AG09309 (cell line): ENCODE data around the gene THSD4.

Source experiments
- DNase-seq: peaks from one replicate; pipeline ENCODE4 v3.0.0-alpha.2; 2010; ENCODE audit warnings: low read depth
- H3K4me3 ChIP-seq: 2 replicates; pipeline ENCODE4 v1.5.1; 2011; ENCODE audit warnings: mild to moderate bottlenecking, low read depth, low read length, moderate library complexity; ENCODE audit not compliant: control insufficient read depth
- TF ChIP-seq, protein P1 (sequence below): IDR thresholded peaks from 2 replicates; pipeline ENCODE4 v1.5.1; 2011; ENCODE audit warnings: mild to moderate bottlenecking, low read depth, low read length, inconsistent platforms; ENCODE audit not compliant: insufficient read depth, control insufficient read depth; ENCODE audit errors: missing control alignments

THSD4 gene

DNA sequence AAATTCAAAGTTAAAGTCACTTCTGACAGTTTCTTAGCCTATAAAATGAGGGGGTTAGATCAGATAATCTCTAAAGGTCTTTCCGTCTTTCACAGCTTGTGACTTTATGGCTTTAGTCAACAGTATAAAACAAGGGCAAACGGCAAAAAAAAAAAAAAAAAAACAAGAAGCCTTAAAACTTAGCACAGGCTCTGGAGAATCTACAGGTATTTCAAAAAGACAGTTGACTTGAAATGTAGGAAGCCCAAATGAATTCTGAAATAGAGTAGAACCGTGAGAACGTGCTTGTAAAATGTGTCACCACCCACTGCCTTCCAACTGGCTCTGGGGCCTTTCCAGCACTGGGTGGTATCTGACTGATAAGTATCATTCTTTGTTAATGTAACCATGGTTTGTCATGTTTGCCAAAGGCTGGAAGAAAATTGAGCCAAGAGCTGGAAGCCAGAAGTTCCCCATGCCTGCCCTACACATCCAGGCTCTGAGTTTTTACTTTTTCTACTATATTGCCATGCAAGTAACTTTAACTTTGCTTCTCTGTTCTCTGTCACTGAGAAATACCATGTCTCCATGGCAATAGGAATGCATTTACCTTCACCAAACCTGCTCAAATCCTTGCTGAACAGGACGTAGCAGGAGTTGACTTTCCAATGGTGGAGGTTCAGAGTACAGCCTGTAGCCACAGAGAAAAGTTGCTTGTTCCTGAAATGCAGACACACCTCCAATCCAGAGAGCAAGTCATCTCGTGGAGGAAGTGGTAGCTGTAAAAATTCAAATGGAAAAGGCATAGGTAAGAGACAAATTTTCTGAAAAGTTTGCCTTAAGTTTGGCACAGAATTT, 35.8 kb upstream of the THSD4 start:
- H3K4me3 ChIP-seq: no peak overlapping the region
- TF ChIP-seq, protein P1, sequence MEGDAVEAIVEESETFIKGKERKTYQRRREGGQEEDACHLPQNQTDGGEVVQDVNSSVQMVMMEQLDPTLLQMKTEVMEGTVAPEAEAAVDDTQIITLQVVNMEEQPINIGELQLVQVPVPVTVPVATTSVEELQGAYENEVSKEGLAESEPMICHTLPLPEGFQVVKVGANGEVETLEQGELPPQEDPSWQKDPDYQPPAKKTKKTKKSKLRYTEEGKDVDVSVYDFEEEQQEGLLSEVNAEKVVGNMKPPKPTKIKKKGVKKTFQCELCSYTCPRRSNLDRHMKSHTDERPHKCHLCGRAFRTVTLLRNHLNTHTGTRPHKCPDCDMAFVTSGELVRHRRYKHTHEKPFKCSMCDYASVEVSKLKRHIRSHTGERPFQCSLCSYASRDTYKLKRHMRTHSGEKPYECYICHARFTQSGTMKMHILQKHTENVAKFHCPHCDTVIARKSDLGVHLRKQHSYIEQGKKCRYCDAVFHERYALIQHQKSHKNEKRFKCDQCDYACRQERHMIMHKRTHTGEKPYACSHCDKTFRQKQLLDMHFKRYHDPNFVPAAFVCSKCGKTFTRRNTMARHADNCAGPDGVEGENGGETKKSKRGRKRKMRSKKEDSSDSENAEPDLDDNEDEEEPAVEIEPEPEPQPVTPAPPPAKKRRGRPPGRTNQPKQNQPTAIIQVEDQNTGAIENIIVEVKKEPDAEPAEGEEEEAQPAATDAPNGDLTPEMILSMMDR: no peak
- DNase-seq: peak; percentile 88

DNA sequence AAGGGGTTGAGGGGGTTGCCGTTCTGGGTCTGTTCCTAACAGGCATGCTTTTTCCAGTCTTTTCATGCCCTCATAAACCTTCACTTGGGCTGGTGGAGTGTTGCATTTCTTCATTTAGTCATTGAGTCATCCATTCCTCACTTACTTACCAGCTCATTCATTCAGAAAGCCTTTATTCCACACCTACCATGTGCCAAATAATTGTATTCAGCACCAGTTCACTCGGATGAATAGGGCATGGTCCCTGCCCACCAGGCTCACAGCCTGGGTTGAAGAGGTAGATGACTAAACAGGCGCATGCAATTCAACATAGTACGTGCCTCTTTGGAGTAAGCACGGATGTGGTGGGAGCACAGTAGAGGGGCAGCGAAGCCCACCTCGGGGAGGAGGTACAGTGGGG, 35.1 kb upstream of the THSD4 start:
- no peak overlapping the region for H3K4me3 ChIP-seq
- no peak for DNase-seq

DNA sequence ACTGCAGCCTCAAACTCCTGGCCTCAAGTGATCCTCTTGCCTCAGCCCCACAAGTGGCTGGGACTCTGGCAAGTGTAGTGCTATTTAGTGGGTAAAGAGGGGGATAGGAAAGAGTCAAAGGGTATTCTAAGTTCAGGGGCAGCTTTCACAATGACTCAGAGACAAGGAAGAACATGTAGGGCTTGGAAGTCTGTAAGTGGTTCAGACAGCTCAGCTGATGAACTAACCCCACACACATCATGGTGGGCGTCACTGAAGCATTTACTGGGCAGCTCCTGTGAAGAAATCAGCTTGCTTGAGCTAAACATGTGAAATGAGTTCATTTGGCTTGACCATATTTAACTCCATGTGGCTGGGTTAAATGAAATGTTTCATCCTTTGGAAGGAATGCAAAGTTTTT, 34.6 kb upstream of the THSD4 start:
- peak; percentile 93 for DNase-seq
- TF ChIP-seq, protein P1: no peak
- no peak overlapping the region for H3K4me3 ChIP-seq

More for the DNA sequence above, 35.1 kb upstream of the THSD4 start:
- TF ChIP-seq, protein P1: no peak

DNA sequence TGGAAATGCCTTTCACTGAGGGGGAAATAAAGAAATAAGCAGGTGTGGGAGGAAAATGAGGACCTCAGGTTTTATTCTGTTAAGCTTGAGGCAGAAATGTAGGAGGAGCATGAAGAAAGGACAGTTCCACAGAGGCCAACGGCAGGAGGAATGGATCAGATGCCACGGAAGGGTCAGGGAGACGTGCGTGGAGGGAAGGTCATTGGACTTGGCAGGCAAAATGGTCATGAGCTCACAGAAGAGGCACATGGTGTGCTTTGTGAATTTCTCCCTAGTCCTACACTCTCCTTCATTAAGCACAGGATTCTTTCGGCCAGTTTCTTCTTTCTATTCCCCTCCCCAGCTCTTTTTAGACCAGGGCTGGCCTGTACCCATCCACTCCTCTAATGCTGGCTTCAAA, 32.5 kb upstream of the THSD4 start:
- TF ChIP-seq, protein P1: no peak
- no peak for DNase-seq
- no peak overlapping the region for H3K4me3 ChIP-seq

DNA sequence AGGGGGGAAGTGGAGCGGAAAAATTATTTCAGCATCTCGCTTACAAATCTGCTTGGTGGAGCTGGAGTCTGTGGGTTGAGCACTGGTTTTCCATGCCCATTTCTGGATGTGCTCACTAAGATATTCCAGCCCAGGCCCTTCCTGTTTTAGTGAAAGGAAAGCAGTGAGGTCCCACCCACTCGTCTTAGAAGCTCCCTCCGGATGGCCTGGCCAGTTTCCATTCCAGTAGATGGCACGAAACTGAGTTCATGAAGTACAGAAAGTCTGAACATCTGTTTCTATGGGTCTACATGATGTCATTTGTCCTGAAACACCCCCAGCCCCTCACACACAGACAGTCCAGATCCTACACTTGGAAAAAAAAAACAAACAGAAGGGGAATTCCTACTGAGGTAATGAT, 31.9 kb upstream of the THSD4 start:
- DNase-seq: peak; percentile 91
- no peak overlapping the region for H3K4me3 ChIP-seq
- TF ChIP-seq, protein P1: no peak

DNA sequence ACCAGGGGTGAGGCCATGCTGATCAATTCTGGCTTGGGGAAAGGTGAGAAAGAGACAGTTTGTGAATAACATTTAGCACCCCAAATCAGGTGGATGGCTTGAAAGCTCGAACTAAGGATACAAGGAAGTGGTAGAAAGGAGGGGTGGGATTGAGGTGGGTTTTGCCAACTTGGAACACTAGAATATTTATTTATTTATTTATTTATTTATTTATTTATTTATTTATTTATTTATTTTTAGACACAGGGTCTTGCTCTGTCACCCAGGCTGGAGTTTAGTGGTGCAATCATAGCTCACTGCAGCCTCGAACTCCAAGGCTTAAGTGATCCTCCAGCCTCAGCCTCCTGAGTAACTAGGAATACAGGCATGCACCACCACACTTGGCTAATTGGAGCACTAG, 31.0 kb upstream of the THSD4 start:
- H3K4me3 ChIP-seq: no peak overlapping the region
- DNase-seq: no peak
- TF ChIP-seq, protein P1: no peak

DNA sequence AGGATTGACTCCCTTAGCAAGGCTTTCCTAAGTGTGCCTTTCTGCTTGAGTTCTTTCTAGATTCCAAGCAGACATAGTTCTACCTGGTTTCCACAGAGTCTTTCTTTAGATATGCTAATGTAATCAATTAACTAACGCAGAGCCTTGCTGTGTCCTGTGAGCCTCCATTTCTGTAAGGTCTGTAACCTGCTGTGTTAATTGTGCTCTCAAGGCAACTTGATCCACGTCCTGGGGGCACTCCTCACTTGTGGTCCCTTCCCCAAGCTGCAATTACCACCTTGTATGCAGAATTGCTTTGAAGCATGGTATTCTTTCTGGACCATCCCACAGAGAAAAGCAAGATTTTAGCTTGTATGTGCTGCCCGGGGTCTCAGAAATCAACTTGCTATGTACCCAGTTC, 29.5 kb upstream of the THSD4 start:
- no peak for DNase-seq
- TF ChIP-seq, protein P1: no peak
- H3K4me3 ChIP-seq: no peak overlapping the region
